Measurements from ENCODE around the gene GIT1.
A peak's percentile ranks its signal among the peaks of the same experiment; 100 is the strongest.

Gene GIT1, protein sequence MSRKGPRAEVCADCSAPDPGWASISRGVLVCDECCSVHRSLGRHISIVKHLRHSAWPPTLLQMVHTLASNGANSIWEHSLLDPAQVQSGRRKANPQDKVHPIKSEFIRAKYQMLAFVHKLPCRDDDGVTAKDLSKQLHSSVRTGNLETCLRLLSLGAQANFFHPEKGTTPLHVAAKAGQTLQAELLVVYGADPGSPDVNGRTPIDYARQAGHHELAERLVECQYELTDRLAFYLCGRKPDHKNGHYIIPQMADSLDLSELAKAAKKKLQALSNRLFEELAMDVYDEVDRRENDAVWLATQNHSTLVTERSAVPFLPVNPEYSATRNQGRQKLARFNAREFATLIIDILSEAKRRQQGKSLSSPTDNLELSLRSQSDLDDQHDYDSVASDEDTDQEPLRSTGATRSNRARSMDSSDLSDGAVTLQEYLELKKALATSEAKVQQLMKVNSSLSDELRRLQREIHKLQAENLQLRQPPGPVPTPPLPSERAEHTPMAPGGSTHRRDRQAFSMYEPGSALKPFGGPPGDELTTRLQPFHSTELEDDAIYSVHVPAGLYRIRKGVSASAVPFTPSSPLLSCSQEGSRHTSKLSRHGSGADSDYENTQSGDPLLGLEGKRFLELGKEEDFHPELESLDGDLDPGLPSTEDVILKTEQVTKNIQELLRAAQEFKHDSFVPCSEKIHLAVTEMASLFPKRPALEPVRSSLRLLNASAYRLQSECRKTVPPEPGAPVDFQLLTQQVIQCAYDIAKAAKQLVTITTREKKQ

DNA sequence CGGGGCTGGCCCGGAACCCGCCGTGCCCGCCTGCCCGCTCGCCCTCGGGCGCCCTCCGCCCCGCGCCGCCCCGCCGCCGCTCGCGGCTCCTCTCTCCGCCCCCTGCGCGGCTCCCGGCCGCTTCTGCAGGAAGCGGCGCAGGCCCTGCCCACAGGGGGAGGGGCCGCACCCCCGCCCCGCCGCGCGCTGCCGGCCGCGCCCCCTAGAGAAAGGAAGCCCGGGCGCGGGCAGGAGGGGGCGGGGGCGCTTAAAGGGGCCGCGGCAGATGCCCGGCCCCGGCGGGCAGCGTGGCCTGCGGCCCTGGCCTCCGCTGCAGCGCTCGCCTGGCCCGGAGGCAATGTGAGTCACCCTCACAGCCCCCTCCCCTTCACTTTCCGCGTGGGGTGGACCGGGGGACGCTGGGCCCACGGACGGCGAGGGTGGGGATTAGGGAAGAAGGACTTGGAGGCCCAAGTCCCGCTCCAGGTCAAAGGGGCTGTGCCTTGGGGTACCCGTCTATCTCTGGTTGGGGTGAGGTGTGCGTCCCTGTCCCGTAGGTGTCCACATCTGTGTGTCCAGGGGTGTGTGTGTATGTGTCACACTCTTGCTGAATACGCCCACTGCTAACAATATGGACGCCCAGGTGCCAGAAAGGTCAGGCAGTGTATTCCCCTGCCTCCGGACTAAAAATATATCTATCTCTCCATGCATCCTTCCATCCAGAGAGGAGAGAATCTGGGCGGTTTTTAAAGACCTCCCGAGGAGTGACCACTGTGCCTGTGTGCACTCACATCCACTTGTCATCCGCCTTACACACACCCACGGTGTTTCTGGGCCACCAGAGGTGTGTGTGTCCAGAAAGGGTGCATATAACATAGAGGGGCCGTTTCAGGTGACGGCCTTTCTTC, at the start of gene GIT1:
TSS of gene GIT1 (minus strand) at position 125 of the 887 bp plus-strand sequence. CDS start 270 bp downstream, outside the sequence.
- peak; percentile 88 for DNase-seq

DNA sequence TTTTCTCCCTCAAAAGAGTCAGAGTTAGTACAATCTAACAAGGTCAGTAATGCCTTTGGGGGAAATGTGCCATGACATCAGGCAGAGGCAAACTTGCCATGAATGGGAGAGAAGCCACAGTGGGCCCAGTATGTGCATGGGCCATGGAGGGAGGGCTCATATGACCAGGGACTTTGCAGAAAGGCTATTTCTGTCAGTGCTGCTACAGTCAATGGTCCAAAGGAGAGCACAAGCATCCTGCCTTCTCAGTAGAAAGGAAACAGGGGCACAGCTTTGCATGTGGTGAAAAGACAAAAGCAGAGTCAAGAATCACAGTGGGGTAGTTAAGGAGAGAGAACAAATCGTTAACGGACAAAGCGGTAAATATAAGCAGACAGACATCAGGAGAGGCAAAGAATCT, 44.4 kb upstream of the GIT1 start:
- no peak for DNase-seq

DNA sequence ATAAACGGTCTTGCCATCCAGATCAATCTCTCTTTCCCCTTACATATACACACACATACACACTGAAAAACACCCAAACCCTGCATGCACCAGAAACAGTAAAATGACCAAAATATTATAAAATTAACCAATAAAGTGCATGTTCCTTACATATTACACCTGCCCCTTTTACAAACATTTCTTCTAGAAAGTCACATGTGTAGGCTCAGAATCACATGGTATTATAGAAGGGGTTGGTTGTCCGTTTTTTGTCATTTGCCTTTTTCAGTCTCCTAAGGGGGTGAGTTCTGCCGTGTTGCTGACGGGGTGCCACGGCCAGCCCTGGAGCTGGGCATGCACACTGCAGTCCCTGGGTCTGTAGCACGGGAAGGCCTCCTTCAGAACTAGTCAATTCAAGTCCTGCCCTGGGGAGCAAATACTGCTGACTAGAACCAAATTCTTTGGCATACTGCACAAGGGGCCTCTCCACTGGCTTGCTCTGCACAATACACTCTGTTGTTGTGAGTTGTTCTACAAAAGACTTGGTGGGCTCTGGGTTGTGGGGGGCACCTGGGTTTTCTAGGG, 41.3 kb upstream of the GIT1 start:
- no peak for DNase-seq

DNA sequence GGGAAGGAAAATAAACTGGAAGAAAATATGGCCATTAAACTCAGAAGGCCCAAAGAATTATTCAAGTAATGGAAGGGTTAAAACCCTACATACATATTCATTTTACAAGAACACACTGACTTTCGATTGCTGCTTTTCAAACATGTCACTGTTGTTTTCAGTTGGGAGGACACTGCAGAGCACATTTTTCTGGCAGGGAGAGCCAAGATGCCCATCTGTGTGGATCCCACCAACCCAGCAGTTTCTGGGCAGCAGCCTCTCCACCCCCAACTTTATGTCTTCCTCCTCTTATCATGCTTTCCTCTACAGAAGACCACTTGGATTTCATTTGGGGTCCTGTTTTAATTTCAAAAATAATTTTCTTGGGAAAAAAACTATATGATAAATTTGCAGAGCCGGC, 40.4 kb upstream of the GIT1 start:
- no peak for DNase-seq

DNA sequence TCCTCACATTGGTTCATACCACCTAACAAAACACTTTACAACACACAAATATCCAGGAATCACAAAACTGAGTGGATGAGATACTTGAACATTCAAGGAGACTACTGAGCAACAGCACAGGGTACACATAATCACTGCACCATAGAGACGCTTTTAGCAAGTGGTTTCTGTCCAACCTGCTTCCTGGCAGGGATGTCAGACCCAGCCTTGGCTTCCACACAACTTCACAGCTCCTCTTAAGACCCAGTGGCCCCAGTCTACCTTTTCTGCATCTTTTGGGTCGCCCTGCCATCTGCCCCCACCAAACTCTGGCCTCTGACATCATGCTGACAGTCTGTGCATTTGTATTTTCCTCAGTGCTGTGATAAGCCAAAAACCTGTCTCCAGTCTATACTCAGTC, 39.2 kb upstream of the GIT1 start:
- DNase-seq: no peak

DNA sequence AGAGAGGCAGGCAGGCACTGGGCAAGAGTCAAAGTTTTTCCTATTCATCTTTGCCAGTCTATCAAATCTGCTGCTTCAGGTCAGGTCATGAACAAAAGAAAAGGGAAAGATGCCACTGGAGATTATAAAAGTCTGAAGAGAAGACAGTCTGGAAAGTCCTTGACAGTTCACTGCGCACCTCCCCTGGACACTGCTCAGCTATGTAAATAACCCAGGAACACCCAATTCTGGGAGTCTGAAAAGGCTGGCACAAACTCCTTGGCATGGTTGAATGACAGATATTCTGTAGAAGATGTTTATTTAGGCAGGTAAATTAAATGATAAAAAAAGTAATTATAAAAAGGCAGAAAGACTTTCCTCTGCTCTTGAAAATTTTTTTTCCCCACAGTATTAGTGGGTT, 38.5 kb upstream of the GIT1 start:
- no peak for DNase-seq

DNA sequence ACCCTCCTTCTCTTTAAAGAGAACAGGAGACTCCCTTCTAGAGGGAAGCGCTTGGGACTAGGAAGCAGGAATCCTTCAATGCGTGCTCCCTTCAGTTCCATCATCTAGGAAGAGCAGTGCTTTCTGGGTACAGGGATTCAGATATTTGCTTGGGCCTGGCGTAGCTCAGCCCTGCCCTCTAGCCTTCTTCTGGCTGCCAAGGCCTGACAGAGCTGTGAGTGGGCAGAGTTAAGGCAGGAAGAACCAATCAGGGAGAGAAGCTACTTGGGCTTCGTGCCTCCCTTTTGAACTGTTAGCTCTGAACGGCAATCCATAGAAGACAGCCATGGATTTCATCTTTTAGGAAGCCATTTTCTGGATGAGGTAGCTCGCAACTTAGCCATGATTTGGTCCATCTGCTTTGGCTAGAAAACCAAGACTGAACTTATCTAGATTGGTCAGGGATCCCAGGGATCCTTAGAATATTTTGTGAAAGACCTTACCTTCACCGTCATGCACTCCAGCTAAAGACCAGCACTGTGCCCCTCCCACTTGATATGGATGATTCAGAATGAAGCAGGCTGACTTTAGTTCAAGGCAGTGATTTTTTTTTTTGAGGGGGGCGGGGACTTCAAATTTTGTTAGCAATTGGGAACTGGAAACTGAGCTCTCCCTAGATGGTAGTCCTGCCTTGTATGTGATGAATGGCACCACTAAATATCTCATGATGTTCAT, 35.7 kb upstream of the GIT1 start:
- DNase-seq: no peak

DNA sequence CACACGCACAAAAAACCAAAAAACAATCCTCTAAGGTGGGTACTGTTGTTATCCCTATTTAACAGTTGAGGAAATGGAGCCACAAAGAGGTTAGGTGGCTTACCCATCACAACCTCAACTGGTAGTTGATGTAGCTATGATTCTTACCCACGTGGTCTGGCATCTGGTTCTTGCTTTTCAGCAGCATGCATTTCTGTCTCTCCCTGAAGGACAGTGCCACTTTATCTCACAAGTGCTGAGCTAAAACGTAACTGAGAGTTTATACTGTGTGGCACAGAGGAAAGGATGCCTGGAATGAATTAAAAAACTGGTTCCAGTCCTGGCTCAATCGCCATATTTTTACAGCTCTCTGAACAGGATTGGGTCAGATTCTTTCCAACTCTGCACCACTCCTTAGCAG, 35.1 kb upstream of the GIT1 start:
- no peak for DNase-seq

DNA sequence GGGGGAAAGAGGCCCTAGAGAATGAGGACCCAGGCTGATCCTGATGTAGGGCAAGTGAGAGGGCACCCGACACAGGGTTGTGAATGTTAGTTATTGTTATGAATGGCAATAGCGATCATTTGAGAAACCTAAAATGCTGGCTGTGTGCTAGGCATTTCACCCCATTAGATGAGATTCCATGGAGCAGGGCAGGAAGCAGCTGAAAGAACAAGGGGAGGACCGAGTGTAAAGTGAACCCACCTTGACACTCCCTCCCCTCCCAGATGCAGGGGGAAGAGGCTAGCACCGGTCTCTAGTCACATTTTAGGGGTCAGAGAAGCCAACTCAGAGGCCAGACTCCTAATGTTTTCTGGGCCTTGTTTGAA, 33.8 kb upstream of the GIT1 start:
- no peak for DNase-seq

DNA sequence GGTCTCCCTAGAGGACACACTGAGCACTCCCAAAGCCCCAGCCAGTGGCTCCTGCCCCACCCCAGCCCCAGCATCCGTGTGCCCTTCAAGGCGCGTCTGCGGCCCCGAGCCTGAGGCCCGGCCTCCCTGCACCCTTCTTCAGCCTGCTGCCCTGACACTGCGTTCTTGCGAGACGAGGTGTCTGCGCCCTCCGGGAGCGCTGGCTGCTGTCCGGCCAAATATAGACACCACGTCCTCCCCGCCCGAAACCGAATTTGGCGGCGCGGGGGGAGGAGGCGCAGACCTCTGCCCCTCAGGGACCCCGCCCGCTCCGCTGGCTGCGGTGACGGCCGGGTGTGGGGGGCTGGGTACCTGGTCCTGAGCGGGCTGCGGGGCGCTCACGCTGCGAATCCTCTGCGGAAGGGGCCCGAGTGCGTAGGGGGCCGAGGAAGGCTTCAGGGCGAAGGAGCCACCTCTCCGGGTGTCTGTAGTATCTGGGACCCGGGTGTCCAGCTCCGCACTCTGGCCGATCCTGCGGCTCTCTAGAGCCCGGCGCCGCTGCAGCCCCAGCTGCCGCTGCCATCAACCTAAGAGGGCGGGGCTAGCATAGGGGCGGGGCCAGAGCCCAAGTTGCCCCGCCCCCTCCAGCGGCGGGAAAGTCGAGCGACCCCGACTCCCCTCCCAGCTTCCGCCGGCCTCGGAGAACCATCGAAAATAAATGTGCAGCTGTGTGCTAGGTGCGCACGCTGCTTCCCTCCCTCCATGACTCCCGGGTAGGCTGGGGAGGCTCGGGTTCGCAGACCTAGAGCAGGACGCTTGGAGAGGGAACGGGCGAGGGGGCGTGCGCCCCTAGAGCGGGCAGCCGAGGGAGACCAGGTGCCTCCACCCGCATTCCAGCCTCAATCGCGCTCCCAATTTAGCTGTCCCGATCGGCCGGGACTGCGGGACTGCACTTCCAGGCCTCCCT, 33.2 kb upstream of the GIT1 start, which contains the start of gene CORO6:
TSS of gene CORO6 (minus strand) at position 576 of the 946 bp plus-strand sequence. CDS start 1,491 bp downstream, outside the sequence.
- no peak for DNase-seq

DNA sequence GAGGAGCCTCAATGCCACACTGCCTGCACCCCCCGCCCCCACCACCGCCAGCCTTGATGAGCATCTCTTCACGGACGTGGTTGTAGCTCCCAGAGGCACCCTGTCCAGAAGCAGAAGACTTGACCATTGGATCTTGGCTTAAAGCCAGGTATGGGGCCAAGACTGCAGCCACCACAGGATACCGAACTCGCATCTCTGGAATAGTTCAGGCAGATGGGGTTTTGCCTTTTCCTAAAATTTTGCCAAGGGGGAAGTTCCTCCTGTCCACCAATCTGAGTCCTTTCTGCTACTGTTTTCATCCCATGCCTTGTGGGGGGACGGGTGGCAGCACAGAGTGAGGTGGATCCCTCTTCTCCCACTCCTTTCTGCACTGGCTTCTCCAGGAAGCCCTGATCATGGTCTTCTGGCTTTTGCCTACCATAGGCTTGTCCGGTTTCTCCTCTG, 32.3 kb upstream of the GIT1 start:
- DNase-seq: no peak

DNA sequence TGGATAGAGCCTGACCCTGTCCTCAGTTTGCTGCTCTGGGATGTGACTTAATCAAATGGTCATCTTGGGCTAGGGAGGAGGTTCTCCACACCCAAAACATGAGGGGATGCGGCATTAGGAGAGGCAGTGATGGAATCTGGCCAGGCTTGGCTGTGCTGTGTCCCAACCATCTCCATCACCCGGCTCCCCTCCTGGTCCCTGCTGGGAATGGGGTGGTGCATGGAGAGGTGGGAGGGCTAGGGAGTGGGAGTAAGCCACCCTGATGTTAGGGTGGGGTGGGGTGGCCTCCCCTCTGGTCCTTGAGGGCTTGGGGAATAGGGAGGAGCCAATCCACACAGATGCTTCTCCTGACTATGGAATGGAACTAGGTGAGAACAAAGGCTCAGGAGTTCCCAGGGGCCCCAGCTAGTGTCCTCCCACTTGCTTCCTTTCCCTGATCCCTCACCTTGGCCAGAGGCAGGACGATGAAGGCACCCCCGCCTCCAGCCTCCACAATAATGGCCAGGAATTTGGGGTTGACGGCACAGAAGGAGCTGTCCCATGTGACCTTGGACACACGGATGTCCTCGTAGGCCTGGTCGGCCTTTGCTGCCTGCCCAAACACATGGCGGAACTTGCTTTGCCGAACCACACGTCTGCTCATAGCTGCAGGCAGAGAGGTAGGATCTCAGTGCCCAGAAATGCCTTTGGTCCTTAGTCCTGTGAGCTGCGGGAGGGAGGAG, 31.5 kb upstream of the GIT1 start:
- DNase-seq: no peak

DNA sequence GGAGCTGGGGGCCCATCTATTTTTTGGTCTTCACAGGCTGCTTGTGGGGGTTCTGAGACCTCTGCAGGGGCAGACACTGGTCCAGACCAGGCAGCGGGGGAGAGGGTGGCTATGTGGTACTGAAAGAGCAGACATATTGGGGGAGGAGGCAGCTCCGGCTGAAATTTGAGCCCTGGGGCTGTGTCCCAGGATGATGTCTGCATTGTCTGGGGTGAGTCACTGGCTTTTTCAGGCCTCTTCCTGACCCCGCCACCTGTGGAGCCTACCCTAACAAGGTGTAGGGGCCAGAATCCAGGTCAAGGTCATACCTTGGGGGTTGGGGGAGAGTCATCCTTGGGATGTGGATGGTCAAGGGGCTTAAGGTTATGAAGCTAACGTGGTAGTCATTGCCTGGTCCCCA, 30.8 kb upstream of the GIT1 start:
- no peak for DNase-seq

DNA sequence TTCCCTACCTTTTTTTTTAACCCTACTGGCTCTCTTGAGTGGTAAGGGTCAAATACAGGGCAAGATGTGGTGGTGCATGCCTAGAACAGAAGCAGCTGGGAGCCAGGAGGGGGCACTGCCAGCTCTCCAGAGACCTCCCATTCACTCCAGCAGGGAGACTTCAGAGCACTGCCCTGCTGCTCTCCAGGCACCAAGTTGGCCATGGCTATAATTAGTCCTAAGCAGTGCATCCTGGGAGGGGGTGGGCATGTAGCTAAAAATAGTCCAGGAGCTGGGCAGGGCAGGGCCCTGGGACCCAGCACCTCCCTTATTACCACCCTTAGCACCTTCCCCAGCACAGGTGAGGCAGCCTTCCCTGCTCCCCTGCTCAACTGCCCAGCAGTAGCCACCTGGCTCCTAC, 29.8 kb upstream of the GIT1 start:
- DNase-seq: no peak

DNA sequence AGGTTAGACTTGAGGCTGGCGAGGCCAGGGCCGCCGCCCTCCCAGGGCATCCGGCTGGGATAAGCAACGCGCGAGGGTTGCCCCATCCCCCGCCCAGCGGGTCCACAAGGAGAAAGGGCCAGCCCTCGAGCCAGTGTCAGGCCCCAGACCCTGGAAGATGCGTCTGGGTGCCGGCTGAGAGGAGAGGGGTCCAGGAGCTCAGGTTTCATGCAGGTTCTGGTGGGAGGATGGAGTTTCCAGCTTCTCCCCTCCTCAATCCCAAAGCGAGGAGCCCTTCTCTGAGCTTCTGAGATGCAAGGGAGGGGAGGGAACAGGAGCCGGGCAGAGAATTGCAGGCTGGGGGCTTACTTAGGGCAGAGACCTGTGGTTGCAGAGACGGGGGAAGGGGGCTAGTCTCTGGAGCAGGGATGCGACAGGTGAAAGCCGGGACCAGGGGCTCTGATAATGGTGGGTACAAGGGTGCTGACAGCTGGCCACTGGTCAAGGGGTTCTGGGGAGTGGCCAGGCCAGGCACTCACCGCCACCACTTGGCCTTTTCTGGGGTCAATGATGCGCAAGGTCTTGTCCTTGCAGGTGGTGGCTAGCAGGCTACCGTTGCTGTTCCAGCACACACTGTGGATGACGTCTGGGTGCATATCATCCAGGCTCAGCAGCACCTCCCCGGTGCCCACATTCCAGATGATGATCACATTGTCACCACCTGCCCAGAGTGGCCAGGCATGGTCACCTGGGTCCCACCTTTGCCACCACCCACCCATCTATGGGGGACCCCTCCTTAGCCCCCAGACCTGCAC, 29.0 kb upstream of the GIT1 start:
- DNase-seq: no peak

DNA sequence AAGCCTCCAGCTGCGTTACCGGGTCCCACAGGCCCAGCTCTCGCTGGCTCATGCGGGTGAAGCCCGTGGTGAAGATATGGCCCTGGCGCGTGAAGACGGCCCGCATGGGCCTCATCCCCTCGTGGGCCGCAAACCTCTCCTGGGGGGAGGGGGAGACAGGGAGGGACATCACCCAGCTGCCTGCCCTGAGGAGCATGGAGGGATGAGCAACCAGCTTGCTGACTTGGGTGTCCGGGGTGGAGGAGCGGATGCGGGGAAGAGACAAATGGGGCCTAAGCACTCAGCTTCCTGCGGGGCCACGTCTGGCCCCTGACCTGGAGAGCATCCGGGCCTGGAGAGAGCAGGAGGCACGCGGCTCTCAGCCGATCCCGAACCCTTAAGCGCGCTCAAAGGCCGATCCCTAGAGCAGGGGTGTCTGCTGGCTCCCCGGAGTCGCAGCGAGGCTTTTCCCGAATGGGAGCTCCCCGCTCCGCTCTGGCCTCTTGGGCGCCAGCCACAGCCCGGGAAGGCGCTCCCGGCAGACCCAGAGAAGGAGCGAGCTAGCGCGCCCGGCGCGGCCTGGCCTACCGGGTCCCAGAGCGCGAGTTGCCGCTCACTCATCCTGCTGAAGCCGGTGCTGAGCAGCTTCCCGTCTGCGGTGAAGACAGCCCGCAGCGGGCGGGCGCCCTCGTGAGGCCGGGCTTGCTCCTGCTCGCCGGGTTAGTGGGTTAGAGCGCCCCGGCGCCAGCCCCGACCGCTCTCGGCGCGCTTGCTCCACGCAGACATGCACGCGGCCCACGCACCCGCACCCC, 28.2 kb upstream of the GIT1 start:
- DNase-seq: peak; percentile 64

DNA sequence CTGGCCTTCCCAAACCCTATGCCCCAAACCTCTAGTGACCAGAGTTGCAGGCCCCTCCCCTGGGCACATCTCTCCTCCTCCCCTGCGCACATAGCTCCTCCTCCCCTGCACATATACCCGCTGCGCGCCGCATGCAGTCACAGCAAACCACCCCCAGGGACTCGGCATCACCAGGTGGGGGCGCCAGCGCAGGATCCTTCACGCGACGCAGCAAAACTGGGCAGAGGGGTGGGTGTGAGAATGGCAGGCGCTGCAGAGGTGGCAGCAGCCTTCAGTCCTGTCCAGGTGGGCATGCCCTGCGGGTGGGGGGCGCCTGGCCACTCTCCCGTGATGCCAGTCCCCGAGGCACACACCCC, 27.7 kb upstream of the GIT1 start:
- DNase-seq: peak; percentile 70

DNA sequence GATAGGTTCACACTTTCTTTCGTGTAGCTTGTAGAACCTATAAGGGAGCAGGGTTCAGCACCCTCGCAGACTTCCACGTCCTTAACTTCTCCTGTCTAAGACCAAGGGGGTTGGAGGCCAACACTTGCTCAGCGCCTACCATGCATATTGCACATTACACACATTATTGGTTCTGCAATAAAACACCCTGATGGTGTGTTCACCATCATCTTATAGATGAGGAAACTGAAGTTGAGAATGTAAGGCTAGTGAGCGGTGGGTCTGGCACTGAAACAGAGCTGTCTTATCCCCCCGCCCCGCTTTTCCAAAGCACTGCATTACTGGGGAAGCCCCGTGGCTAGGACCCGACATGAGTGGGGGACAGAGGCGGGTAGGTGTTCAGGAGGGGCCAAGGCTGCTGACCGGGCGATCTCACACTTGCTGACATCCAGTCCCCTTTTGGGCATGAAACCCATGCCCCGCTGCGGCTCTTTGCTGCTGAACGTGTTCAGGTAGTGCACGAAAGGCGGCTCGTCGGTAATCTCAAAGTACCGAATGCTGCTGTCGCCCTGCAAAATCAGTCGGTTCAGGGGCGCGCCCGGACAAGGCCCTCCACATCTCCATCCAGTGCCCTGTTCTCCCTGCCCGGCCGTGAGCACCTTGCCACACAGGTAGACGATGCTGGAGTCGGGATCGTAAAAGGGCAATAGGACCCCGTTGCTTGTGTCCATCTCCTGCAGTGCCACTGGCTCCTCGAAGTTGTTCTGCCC, 27.0 kb upstream of the GIT1 start:
- no peak for DNase-seq

All from left hindlimb (tissue), 1 donor.